ENCODE measurements around the gene KLHL35. TPM values are rescaled to one million over a fixed set of nuclear protein-coding genes. Genes with fewer than 3 reads are reported as not detected.
A peak's percentile ranks its signal among the peaks of the same experiment; 100 is the strongest.

Gene KLHL35
- total RNA-seq, 2 donors from 2014 or later = 4.4 to 4.6 TPM

DNA sequence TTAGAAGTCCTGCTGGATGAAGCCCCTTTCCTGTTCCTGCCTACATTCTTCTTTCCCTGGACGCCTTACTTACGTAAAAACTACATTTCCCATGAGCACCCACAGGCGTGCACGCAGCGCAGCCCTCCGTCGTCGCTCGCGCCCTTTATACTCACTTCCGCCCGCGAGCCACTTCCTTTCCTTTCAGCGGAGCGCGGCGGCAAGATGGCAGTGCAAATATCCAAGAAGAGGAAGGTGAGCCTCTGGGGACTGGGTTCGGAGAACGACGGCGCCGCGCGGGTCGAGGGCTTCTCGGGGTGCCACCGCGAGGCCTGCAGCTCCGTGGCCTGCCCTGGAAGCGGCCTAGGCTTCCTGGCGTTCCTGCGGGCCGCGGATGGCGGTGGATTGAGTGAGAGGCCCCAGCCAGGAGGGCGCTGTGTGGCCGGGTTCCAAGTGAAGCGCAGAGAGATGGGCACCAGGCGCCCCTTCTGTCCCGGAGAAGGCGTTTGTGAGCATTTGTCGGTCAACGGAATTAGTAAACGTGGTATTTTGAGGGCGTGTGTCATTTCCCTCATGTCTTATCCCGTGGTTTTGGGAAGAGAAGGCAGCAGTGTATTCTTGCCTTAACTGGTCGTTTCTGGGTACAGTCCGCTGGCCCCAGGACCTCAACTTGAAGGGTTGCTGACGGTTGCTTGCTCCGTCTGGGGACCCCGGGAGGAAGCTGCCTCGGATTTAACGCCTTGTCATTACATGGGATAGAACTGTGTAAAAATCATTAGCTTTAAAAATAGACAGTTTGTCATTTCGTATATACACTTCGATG, 33.5 kb downstream of the KLHL35 start, which contains the start of gene RPS3:
TSS of gene RPS3 (plus strand) at position 175 of the 802 bp plus-strand sequence. CDS start at position 205, 30 bp downstream.
- peak; percentile 97 for ATAC-seq
- intact Hi-C loops (cut with DNase I) = no loop called here

DNA sequence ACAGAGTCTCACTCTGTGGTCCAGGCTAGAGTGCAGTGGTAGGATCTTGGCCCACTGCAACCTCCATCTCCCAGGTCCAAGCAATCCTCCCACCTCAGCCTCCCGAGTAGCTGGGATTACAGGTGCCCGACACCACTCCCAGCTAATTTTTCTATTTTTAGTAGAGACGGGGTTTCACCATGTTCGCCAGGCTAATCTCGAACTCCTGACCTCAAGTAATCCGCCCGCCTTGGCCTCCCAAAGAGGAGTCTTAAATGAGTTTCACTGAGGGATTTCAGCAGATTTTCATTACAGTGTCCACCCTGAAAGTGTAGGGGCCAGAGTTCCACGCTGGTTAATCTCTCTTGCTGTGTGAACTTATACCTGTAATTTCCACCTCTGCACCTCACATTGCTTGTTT, 34.1 kb downstream of the KLHL35 start:
- Histone ChIP-seq H3K36me3 (replicated peaks in 1 of 2; ENCODE audit: insufficient read depth in 1 of 2, low read depth in 2 of 2) (peaks cover 0 to 15% of the 10 kb centered on the region in 2 donors), H3K27ac (no peak overlapping the region), H3K4me3 (no peak overlapping the region), H3K4me1 (peaks cover 32% of the 10 kb centered on the region), H3K27me3 (no peaks in the 10 kb centered on the region), H3K9me3 (no peaks in the 10 kb centered on the region)
- intact Hi-C loops (cut with DNase I) = no loop called here
- ATAC-seq = peak; percentile 3
- WGBS, 2 donors = 62 to 63% methylated on average over 8 of the region's 8 CpGs
- DNase-seq = no peak
- TF ChIP-seq, protein P1, sequence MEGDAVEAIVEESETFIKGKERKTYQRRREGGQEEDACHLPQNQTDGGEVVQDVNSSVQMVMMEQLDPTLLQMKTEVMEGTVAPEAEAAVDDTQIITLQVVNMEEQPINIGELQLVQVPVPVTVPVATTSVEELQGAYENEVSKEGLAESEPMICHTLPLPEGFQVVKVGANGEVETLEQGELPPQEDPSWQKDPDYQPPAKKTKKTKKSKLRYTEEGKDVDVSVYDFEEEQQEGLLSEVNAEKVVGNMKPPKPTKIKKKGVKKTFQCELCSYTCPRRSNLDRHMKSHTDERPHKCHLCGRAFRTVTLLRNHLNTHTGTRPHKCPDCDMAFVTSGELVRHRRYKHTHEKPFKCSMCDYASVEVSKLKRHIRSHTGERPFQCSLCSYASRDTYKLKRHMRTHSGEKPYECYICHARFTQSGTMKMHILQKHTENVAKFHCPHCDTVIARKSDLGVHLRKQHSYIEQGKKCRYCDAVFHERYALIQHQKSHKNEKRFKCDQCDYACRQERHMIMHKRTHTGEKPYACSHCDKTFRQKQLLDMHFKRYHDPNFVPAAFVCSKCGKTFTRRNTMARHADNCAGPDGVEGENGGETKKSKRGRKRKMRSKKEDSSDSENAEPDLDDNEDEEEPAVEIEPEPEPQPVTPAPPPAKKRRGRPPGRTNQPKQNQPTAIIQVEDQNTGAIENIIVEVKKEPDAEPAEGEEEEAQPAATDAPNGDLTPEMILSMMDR (IDR thresholded peaks at IDR 0.05) = no peak
- TF ChIP-seq POLR2A (IDR thresholded peaks at IDR 0.05) = no peak

More for the DNA sequence above, 33.5 kb downstream of the KLHL35 start, which contains the start of gene RPS3:
- H3K4me3 ChIP-seq = peak within 1 kb of the TSS; percentile 52 to 54
- WGBS, 2 donors = 0% methylated on average over 21 to 55 of the region's 55 CpGs
- peaks cover 0 to 21% of the 10 kb centered on the region in 2 donors for H3K36me3 ChIP-seq (replicated peaks in 1 of 2; ENCODE audit: insufficient read depth in 1 of 2, low read depth in 2 of 2)
- peak; percentile 91 to 95 (median 93) for DNase-seq
- H3K9me3 ChIP-seq = no peaks in the 10 kb centered on the region
- no peaks in the 10 kb centered on the region for H3K27me3 ChIP-seq
- H3K27ac ChIP-seq = peak within 1 kb of the TSS; percentile 76 to 91 (median 86)
- H3K4me1 ChIP-seq = peaks cover 32% of the 10 kb centered on the region
- TF ChIP-seq, protein P1 (IDR thresholded peaks at IDR 0.05) = peak in 2 of 7 experiments; percentile 24 to 25
- peak; percentile 63 to 92 (median 92) for TF ChIP-seq POLR2A (IDR thresholded peaks at IDR 0.05)

DNA sequence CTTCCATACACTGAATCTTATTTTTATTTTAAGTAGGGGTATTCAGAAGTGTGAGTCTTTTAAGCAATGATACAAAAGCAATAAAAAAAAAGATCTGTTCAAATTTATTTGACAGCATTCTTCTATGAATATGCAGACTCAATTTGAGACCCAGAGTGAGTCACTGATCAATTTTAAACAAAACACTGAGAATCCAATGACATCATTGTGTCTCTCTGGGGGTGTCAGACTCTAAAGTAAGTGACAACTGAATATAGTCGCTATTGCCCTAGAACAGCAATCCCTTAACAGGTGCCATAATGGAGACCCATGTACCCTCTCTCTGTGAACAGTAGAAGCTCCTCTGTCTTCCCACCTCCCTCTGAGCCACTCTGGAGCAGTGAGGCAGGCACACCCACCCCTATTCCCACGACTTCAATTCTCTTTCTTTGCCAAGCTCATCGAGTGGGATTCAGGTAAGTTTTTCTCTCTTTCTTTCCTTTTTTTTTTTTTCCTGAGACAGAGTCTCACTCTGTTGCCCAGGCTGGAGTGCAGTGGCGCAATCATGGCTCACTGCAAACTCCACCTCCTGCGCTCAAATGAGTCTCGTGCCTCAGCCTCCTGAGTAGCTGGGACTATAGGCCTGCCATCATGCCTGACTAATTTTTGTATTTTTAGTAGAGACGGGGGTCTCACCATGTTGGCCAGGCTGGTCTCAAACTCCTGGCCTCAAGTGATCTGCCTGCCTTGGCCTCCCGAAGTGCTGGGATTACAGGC, 38.7 kb downstream of the KLHL35 start:
- WGBS, 2 donors = 69 to 73% methylated on average over 8 of the region's 8 CpGs
- no peak for ATAC-seq
- no peaks in the 10 kb centered on the region for H3K4me1 ChIP-seq

DNA sequence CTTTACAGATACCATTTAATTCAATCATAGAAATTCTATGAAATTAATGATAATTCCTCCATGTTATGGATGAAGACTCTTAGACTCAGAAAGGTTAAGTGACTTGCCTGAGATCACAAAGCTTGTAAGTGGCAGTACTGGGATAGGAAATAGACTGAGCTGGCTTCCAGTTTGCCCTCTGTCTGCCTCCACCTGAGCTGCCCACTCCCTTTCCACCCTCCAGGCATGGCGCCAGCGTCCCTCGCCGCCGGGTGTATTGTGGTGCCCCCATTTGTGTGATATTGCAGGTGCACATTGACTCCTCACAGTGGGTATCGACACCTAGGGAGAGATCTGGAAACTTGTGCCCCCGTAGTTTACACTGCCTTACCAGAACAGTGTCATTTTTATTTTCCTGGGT, 43.1 kb downstream of the KLHL35 start:
- DNase-seq (no peak), ATAC-seq (no peak)
- Histone ChIP-seq H3K27ac (no peak overlapping the region), H3K4me1 (peaks cover 6% of the 10 kb centered on the region), H3K27me3 (no peaks in the 10 kb centered on the region), H3K9me3 (no peaks in the 10 kb centered on the region), H3K4me3 (no peak overlapping the region), H3K36me3 (replicated peaks in 1 of 2; ENCODE audit: insufficient read depth in 1 of 2, low read depth in 2 of 2) (no peaks in the 10 kb centered on the region)
- no peak for TF ChIP-seq POLR2A (IDR thresholded peaks at IDR 0.05)
- TF ChIP-seq, protein P1 (IDR thresholded peaks at IDR 0.05) = no peak
- WGBS, 2 donors = 69 to 74% methylated on average over 7 of the region's 7 CpGs
- intact Hi-C loops (cut with DNase I) = no loop called here

More for the DNA sequence above, 38.7 kb downstream of the KLHL35 start:
- Histone ChIP-seq H3K9me3 (no peaks in the 10 kb centered on the region), H3K27me3 (no peaks in the 10 kb centered on the region), H3K36me3 (replicated peaks in 1 of 2; ENCODE audit: insufficient read depth in 1 of 2, low read depth in 2 of 2) (no peaks in the 10 kb centered on the region), H3K4me3 (no peak overlapping the region), H3K27ac (no peak overlapping the region)
- intact Hi-C loops (cut with DNase I) = no loop called here
- DNase-seq = no peak
- TF ChIP-seq, protein P1 (IDR thresholded peaks at IDR 0.05) = no peak
- no peak for TF ChIP-seq POLR2A (IDR thresholded peaks at IDR 0.05)

Data from body of pancreas (tissue), 4 donors.